Subcutaneous adipose tissue (tissue), 4 donors: ENCODE results near the gene DAB2IP. TPM values are rescaled to one million over a fixed set of nuclear protein-coding genes. Genes with fewer than 3 reads are reported as not detected.

ENCODE experiments used
- CTCF ChIP-seq: fragments of 450-650 bp; IDR thresholded peaks from one replicate; pipeline ENCODE4 v1.5.1; 2016; ENCODE audit warnings: low read depth, mild to moderate bottlenecking, control low read depth, antibody characterized with exemption, moderate library complexity
- total RNA-seq, 4 donors: library from RNA; depleted of rRNA; stranded (reverse); fragments of >200 nt; gene quantifications; one replicate each; pipeline ENCODE4 v1.1.0, GENCODE V29; 2016

DAB2IP gene
- total RNA-seq, 4 donors from 2014 or later, result 6.3 to 57.5 (median 32.8) TPM

GRCh38 chr9:121675381-121675780 is 23.9 kb downstream of the DAB2IP start:
- TF ChIP-seq CTCF, result no peak

GRCh38 chr9:121675969-121676822 is 24.8 kb downstream of the DAB2IP start:
- TF ChIP-seq CTCF, result no peak

- TF ChIP-seq CTCF, result no peak
These were observed 25.5 kb downstream of the DAB2IP start for GRCh38 chr9:121676926-121677325.

GRCh38 chr9:121678501-121679022 is 27.1 kb downstream of the DAB2IP start:
- no peak for TF ChIP-seq CTCF

- no peak for TF ChIP-seq CTCF
These were observed 28.6 kb downstream of the DAB2IP start for GRCh38 chr9:121679901-121680635.

GRCh38 chr9:121681404-121681803 is 30.0 kb downstream of the DAB2IP start:
- TF ChIP-seq CTCF, result no peak

GRCh38 chr9:121682201-121682600 is 30.8 kb downstream of the DAB2IP start:
- no peak for TF ChIP-seq CTCF
